Right ventricle myocardium inferior (tissue), 1 donor: ENCODE data around the gene NR6A1. TPM values are rescaled to one million over a fixed set of nuclear protein-coding genes. Genes with fewer than 3 reads are reported as not detected.

Experiments
- ATAC-seq: fragments of 200-7000 bp; cut with Tn5 transposase; one replicate; pipeline ENCODE4 v1.9.1; 2020; ENCODE audit warnings: mild to moderate bottlenecking, moderate library complexity
- DNase-seq: peaks from one replicate; pipeline ENCODE4 v3.0.0; 2021; ENCODE audit errors: missing footprints
- intact Hi-C: fragments of 100-400 bp; cut with DNase I; formaldehyde crosslinking; loops from one replicate; pipeline ENCODE4 v1.11.0; 2022
- total RNA-seq: library from RNA; stranded (reverse); fragmentation: NEBNext Ultra II Directional; extraction: Animal tissue kit (Norgen Biotek cat#: 25700); gene quantifications from one replicate; pipeline ENCODE4 v1.2.1, GENCODE V29; 2021
- donor health status: DM: no; HTN: yes; CAD: no; lungs with severe emphysema.

Gene NR6A1
- total RNA-seq, 1 donor from 2014 or later = 1.2 TPM

DNA sequence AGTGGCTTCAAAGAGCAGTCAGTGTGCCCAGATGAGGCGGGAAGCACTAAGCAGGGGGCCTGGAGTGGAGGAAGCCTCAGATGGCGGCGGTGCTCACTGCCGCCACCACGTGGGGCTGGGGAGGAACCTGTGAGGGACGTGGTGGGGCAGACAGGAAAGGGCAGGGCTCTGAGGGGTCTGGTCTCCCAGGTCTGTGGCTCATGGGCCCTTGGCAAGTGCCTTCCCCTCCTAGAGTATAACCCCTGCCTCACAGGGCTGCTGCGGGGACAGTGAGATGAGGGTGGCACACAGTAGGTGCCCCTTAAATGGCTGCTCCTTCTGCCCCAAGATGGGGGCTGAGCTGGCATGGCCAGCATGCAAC lies 290.5 kb downstream of the NR6A1 start:
- ATAC-seq (no peak), DNase-seq (no peak)
- intact Hi-C loops = no loop called here

GRCh38 chr9:124479947-124480620 lies 291.0 kb downstream of the NR6A1 start:
- no peak for DNase-seq
- intact Hi-C loops = no loop called here
- ATAC-seq = no peak

GRCh38 chr9:124479371-124479770 lies 291.7 kb downstream of the NR6A1 start:
- intact Hi-C loops = no loop called here
- ATAC-seq (no peak), DNase-seq (no peak)

- intact Hi-C loops = no loop called here
- DNase-seq (no peak), ATAC-seq (no peak)
Measured at GRCh38 chr9:124478354-124478753, 292.8 kb downstream of the NR6A1 start.

- no peak for ATAC-seq
- peak; percentile 26 for DNase-seq
- intact Hi-C loops = no loop called here
Measured at GRCh38 chr9:124477648-124478285, 293.3 kb downstream of the NR6A1 start.

DNA sequence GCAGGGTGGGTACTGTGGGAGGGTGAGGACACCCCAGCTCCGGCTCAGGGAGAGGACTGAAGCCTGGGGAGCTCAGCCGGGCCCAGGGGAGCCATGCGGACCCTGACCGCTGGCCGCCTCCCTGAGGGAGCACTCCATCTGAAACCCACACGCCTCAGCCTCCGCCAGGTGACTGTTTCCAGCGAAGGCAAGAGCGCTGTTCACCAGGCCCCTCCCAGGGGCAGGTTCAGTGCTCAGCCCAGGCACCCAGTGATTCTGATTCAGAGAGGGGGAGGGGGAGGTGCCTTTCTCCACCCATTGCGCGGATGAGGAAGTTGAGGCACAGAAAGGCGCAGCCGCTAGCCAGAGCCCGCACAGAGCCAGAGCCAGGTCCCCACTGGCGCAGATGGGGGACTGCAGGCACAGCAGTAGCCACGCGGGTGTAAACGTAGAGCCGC lies 293.9 kb downstream of the NR6A1 start:
- DNase-seq (peak; percentile 26), ATAC-seq (no peak)
- intact Hi-C loops = no loop called here

- DNase-seq = peak; percentile 43
- no peak for ATAC-seq
- intact Hi-C loops = no loop called here
Measured at GRCh38 chr9:124475868-124476690, 295.0 kb downstream of the NR6A1 start.

DNA sequence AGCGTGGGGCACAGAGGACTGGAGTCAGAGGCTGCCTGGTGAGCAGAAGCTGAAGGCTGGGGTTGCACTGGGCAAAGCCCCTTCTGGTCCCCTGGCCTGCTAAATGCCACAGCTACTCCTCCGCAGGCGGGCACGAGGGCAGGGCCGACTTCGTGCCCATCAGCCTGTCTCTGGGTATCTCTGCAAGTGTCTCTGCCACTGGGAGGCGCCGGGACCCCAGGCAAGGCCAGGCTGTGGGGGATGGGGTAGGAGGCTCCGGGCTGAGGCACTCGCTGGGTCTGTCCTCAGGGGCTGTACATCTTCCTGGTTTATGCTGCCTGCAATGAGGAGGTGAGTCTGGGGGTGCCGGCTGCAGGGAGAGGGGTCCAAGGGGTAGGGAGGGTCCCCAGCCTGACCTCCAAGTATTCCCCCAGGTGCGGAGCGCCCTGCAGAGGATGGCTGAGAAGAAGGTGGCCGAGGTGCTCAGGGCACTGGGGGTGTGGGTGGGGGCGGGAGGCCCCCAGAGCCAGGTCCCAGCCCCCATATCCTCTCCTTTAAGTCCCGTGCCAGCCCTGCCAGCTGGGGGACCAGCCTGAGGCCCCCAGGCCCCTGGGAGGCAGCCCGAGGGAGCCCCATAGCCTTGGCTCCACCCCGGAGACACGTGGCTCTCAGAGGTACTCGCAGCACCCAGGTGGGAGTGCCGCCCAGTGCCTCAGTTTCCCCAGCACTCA lies 295.8 kb downstream of the NR6A1 start:
- ATAC-seq = no peak
- intact Hi-C loops = no loop called here
- peak; percentile 51 for DNase-seq

GRCh38 chr9:124474151-124474550 lies 297.0 kb downstream of the NR6A1 start:
- ATAC-seq = no peak
- intact Hi-C loops = no loop called here
- DNase-seq = no peak

DNA sequence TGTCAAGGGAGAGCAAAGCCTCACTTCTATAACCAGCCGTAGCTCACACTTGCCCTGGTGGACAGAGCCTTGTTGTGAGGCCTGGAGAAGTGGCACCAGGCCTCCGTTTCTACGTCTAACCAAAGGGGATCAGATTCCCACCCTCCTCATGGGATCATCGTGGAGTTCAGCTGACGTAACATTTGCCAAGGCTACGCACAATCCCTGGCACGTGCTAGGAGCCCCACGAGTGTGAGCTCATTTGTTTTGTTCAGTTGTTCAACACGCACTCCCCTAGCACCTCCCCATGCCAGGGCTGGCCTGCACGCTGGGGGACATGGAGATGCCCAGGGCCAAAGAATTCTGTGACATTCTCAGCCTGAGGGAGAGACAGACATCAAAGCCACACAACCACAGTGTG lies 297.8 kb downstream of the NR6A1 start:
- DNase-seq = peak; percentile 37
- intact Hi-C loops = no loop called here
- ATAC-seq = no peak

DNA sequence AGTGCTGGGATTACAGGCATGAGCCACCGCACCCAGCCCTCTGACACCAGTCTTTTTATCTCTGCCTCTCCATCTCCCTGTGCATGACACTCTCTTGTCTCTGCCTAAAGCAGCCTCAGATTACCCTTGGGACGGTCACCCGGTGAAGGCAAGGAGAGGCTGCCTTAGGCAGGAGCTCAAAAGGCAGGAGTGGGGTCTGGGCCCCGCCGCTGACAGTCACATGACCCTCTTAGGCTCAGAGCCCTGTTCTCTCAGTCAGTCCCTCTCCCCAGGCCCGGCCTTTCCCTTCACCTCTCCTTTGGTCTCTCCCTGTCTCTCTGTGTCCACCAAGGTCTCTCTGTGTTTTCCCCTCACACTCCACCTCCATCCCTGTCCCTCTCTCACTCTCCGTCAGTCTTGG lies 298.3 kb downstream of the NR6A1 start:
- intact Hi-C loops = no loop called here
- DNase-seq (peak; percentile 31), ATAC-seq (no peak)

GRCh38 chr9:124471761-124472160 lies 299.4 kb downstream of the NR6A1 start:
- ATAC-seq = no peak
- peak; percentile 34 for DNase-seq
- intact Hi-C loops = no loop called here

DNA sequence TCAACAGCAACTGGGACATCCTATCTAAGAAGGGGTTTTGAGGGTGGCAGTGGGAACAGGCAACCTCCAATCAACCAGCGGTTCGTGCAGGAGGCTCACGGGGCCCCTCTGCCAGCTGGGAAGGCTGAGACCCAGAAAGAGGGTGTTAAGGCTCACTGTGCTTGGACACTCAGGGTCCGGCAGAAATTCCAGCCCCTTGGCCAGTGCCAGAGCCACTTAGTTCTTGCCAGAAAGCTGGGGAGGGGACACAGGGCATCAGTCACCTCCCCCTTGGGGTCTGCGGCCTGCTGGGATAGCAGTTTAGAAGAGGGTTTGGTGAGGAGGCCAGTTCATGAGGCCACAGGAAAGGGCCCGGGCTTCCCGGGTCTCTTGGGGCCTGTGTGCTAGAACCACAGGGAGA lies 300.4 kb downstream of the NR6A1 start:
- DNase-seq (peak; percentile 50), ATAC-seq (no peak)
- intact Hi-C loops = no loop called here

DNA sequence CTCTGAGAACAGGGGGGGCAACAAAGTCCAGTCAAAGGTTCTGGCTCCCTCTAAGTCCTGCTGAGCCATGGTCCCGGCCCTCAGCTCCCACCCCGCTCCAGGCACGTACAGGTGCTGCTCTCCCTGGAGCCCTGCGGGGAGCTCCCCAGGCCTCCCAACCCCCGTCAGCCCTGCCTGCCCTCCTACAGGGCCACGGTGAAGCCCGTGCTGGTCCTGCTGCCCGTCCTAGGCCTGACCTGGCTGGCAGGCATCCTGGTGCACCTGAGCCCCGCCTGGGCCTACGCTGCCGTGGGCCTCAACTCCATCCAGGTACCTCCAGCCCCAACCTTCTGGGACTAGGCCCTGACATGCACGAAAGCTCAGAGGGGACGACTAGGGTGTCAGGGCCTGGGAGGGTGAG lies 300.8 kb downstream of the NR6A1 start:
- DNase-seq = no peak
- no peak for ATAC-seq
- intact Hi-C loops = no loop called here

DNA sequence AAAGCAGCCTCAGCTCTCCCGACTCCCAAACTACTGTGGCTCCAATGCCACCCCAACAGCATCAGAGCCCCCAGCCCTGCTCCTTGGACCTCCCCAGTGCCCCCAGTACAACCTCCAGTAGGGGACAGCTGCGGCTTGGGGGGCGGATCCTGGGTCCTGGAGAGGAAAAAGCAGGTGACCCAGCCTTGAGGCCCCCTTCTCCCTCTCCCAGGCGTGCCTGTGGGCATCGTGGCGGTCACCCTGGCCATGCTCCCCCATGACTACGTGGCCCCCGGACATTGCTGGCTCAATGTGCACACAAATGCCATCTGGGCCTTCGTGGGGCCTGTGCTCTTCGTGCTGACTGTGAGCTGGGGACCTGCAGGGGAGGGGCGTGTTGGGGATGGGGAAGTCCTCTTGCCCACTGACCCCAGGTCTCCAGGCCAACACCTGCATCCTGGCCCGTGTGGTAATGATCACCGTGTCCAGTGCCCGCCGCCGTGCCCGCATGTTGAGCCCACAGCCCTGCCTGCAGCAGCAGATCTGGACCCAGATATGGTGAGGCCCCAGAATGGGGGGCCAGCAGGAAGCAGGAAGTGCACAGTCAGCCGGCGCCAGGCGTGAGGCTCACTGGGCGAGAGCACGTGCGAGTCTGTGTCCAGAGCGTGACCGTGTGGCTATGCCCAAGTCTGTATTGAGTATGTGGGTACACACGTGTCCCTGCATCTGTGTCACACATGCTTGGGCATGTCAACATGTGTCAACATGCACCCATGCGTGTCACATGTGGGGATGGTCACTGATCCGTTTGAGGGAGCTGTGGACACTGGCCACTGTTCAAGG lies 301.9 kb downstream of the NR6A1 start:
- no peak for ATAC-seq
- DNase-seq = peak; percentile 55
- intact Hi-C loops = no loop called here

DNA sequence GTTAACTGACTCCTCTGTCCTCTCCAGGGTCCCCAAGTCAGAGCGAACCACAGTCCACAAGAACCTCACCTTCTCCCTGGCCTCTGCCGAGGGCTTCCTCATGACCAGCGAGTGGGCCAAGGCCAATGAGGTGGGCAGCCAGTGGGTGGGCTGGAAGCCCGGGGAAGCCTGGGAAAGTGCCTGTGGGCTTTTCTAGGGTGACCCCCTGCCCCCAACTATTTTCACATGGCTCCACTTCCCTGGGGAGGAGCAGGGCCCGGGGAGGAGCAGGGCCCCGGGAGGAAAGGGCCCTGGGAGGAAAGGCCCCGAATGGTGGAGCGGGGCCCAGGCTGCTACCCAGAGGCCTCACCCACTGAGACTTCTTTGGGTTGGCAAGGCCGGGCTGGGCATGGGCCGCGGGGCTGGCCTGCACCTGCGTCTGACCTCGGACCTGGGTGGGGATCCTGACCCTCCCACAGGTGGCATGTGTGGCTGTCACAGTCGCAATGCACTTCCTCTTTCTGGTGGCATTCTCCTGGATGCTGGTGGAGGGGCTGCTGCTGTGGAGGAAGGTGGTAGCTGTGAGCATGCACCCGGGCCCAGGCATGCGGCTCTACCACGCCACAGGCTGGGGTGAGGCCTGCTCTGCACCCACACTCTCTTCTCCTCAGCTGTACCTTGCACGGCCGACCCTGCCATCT lies 302.9 kb downstream of the NR6A1 start:
- intact Hi-C loops = no loop called here

DNA sequence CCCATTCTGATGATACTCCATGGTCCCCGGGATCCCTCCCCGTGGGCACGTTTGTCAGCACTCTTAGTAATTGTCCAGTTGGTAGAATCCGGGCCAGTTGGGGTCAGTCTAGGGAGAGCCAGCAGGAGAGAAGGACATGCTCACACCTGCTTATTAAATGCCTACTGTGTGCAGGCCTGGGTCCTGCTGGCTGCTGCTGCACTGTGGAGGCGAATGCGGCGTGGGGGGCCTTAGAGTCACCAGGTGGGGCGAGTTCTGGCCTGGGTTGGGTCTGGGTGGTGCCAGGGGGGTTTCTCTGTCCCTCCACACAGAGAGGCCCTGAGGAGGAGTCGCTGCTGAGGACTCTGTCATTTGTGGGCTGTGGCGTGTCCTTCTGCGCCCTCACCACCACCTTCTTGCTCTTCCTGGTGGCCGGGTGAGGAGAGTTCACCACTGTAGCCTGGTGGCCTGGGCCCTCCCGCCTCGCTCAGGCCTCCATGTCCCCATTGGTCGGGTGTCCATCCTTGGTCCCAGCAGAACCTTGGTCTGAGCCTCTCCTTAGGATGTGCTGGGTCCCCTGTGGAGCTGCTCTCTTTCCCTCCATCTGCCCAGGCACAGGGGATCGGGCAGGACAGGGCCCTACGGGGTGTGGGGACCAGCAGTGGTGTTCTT lies 303.6 kb downstream of the NR6A1 start:
- intact Hi-C loops = no loop called here
- DNase-seq (peak; percentile 47), ATAC-seq (no peak)

More for the DNA sequence above, 302.9 kb downstream of the NR6A1 start:
- ATAC-seq (no peak), DNase-seq (no peak)
